Uterus (tissue), 2 donors: ENCODE measurements around the gene PPM1H.

ENCODE experiments used
- POLR2A ChIP-seq, 2 donors: fragments of 450-650 bp; IDR thresholded peaks; one replicate each; pipeline ENCODE4 v1.6.1; 2016; ENCODE audit warnings: antibody characterized with exemption in 2 of 2, mild to moderate bottlenecking in 1 of 2, moderate library complexity in 1 of 2
- TF ChIP-seq, protein P1 (sequence below), 4 experiments: fragments of 200-600 bp in 2 of 4; fragments of 450-650 bp in 2 of 4; sonication (generic) in 2 of 4; IDR thresholded peaks; one replicate each; pipeline ENCODE4 v1.5.1; 2016 to 2019; ENCODE audit warnings: antibody characterized with exemption in 4 of 4, mild to moderate bottlenecking in 2 of 4, moderate library complexity in 1 of 4

DNA sequence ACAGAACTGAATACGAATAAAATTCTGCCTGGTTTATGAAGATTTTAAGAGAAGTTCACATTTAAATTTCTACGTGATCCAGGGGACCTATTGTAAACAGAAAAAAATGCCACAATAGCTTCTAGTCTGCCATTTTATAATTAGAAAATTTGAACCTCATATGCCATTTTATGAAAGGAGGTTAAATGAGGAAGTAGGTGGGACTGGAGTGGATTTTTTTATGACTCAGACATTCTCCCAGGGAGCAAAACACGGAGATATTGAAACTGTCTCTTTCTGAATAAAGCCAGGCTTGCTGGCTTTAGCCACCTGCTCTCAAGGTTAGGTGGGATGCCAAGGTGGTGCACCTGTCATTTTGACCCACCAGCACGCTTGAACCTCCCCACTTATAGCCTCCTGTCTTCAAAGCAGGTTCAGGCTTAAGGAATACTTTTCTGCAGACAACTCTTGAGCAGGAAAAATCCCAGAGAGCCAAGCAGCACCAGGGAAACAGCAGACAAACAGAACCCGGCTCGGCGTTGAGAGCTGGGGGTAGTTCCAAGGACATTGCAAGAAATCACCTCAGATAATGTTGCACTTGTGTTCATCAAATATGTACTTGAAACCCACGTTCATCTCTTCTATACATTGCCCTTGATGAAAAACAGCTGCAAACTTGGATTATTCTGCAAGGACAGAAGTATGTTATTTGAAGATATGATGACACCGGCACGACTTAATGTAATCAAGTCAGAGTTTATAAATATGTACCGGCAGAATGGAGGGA is 203.7 kb downstream of the PPM1H start:
- TF ChIP-seq, protein P1, sequence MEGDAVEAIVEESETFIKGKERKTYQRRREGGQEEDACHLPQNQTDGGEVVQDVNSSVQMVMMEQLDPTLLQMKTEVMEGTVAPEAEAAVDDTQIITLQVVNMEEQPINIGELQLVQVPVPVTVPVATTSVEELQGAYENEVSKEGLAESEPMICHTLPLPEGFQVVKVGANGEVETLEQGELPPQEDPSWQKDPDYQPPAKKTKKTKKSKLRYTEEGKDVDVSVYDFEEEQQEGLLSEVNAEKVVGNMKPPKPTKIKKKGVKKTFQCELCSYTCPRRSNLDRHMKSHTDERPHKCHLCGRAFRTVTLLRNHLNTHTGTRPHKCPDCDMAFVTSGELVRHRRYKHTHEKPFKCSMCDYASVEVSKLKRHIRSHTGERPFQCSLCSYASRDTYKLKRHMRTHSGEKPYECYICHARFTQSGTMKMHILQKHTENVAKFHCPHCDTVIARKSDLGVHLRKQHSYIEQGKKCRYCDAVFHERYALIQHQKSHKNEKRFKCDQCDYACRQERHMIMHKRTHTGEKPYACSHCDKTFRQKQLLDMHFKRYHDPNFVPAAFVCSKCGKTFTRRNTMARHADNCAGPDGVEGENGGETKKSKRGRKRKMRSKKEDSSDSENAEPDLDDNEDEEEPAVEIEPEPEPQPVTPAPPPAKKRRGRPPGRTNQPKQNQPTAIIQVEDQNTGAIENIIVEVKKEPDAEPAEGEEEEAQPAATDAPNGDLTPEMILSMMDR (IDR thresholded peaks at IDR 0.05), result no peak
- no peak for TF ChIP-seq POLR2A (IDR thresholded peaks at IDR 0.05)
